Panc1 (cell line): Measurements from ENCODE around the gene TMEM19. TPM values are rescaled to one million over a fixed set of nuclear protein-coding genes. Genes with fewer than 3 reads are reported as not detected.
A peak's percentile ranks its signal among the peaks of the same experiment; 100 is the strongest.

ENCODE experiments used
- ATAC-seq: fragments of 200-7000 bp; cut with Tn5 transposase; 2 replicates; pipeline ENCODE4 v1.9.1; 2020; ENCODE audit warnings: mild to moderate bottlenecking, moderate library complexity
- BruUV-seq: library from RNA; stranded (reverse); fragments of 400-500 nt; replicated peaks from 2 replicates; lab custom pipeline; 2021; lab: Mats Ljungman, UMichigan
- CTCF ChIA-PET: fragments of 300-600 bp; sonication (Branson Sonifier 250); formaldehyde crosslinking; loops from one replicate; lab custom pipeline; 2022; ENCODE audit warnings: antibody characterized with exemption; lab: Charles Lee
- POLR2A ChIA-PET: fragments of 300-600 bp; sonication (Branson Sonifier 250); formaldehyde crosslinking; loops from one replicate; lab custom pipeline; 2022; ENCODE audit warnings: antibody characterized with exemption; lab: Charles Lee
- DNase-seq: peaks from one replicate; pipeline ENCODE4 v3.0.0-alpha.2; 2010; ENCODE audit warnings: low read depth, low spot score
- H3K27ac ChIP-seq: 2 replicates; pipeline ENCODE4 v1.5.1; 2011; ENCODE audit warnings: mild to moderate bottlenecking, low read length, inconsistent platforms
- H3K27me3 ChIP-seq: fragments of 200-500 bp; sonication (Bioruptor generic); 2 replicates; pipeline ENCODE4 v1.6.0; 2014; ENCODE audit warnings: low read length, inconsistent platforms; ENCODE audit not compliant: control insufficient read depth, insufficient read depth
- H3K36me3 ChIP-seq: fragments of 200-500 bp; sonication (Bioruptor generic); 2 replicates; pipeline ENCODE4 v1.5.1; 2014; ENCODE audit warnings: inconsistent platforms, mild to moderate bottlenecking, low read length, moderate library complexity; ENCODE audit not compliant: control insufficient read depth, insufficient read depth
- H3K4me1 ChIP-seq: 2 replicates; pipeline ENCODE4 v1.5.1; 2011; ENCODE audit warnings: inconsistent platforms, mild to moderate bottlenecking, low read length, moderate library complexity; ENCODE audit not compliant: control insufficient read depth, insufficient read depth
- H3K4me3 ChIP-seq, 2 experiments: 2 replicates each; pipeline ENCODE4 v1.5.1; 2011 to 2012; ENCODE audit warnings: low read depth in 2 of 2, low read length in 2 of 2, mild to moderate bottlenecking in 2 of 2, inconsistent platforms in 1 of 2, moderate library complexity in 1 of 2
- H3K9me3 ChIP-seq: fragments of 200-500 bp; sonication (Bioruptor generic); 2 replicates; pipeline ENCODE4 v1.5.1; 2014; ENCODE audit warnings: low read depth, mild to moderate bottlenecking, inconsistent platforms, low read length, moderate library complexity; ENCODE audit not compliant: control insufficient read depth, insufficient read depth
- POLR2AphosphoS5 ChIP-seq: IDR thresholded peaks from 2 replicates; pipeline ENCODE4 v1.6.1; 2012; ENCODE audit warnings: mild to moderate bottlenecking, low read depth, low read length, moderate library complexity
- SIN3A ChIP-seq: IDR thresholded peaks from 2 replicates; pipeline ENCODE4 v1.6.1; 2012; ENCODE audit warnings: low read depth, mild to moderate bottlenecking, low read length, moderate library complexity, borderline replicate concordance; ENCODE audit not compliant: insufficient read depth
- TCF7L2 ChIP-seq: IDR thresholded peaks from 2 replicates; pipeline ENCODE4 v1.6.1; 2011; ENCODE audit warnings: mild to moderate bottlenecking, low read depth, low read length, inconsistent platforms
- in situ Hi-C: cut with HindIII; loops from 2 replicates; pipeline ENCODE4 v1.10.0; 2016; ENCODE audit warnings: low sequenced_read_pairs, low pct_unique_long_range_greater_than_20kb
- intact Hi-C: fragments of 100-400 bp; cut with micrococcal nuclease; formaldehyde crosslinking; loops from one replicate; pipeline ENCODE4 v1.10.0; 2022; ENCODE audit not compliant: unreplicated experiment
- total RNA-seq: library from RNA; stranded (reverse); gene quantifications from one replicate; pipeline ENCODE4 v1.2.1, GENCODE V29; 2021; ENCODE audit not compliant: unreplicated experiment
- TF ChIP-seq, protein P1 (sequence below): fragments of 450-650 bp; IDR thresholded peaks from 2 replicates; pipeline ENCODE4 v1.5.1; 2017; ENCODE audit warnings: mild to moderate bottlenecking
- TF ChIP-seq, protein P2 (sequence below), 2 experiments: IDR thresholded peaks; 2 replicates each; pipeline ENCODE4 v1.6.1; 2011 to 2012; ENCODE audit warnings: low read depth in 2 of 2, control low read depth in 1 of 2, low read length in 1 of 2, mild to moderate bottlenecking in 1 of 2, moderate library complexity in 1 of 2; ENCODE audit not compliant: insufficient read depth in 1 of 2

The TMEM19 gene
- total RNA-seq, 1 experiment from 2014 or later: 72.8 TPM

DNA sequence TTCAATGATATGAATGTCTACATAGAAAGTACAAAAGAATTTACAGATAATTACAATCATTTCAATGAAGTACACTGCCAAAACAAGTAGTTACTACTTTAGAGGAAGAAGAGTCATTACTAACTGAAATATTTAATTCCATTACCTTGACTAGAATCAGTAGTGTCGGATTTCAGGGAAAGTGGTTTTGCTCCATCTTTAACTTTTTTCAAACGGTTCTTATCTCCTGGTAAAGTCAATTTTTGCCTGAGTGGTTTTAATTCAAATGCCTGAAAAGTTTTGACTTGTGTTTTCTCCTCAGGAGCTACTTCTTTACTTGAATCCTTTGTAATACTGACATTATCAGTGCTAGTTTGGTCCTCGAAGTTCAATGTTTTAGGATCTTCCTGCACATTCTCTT, 29.1 kb upstream of the TMEM19 start:
- Histone ChIP-seq H3K4me3 (no peak overlapping the region), H3K4me1 (peaks cover 7% of the 10 kb centered on the region; the same call in 1 of the 2 replicates), H3K27ac (no peak overlapping the region), H3K27me3 (no peaks in the 10 kb centered on the region), H3K9me3 (peaks cover 6% of the 10 kb centered on the region), H3K36me3 (peaks cover 39% of the 10 kb centered on the region)
- no TSS peak for BruUV-seq
- ATAC-seq (no peak), DNase-seq (no peak)
- in situ Hi-C loops: no loop called here
- ChIA-PET CTCF (no interaction called here), POLR2A (no interaction called here)
- intact Hi-C loops: no loop called here
- no peak for TF ChIP-seq TCF7L2
- TF ChIP-seq, protein P1, sequence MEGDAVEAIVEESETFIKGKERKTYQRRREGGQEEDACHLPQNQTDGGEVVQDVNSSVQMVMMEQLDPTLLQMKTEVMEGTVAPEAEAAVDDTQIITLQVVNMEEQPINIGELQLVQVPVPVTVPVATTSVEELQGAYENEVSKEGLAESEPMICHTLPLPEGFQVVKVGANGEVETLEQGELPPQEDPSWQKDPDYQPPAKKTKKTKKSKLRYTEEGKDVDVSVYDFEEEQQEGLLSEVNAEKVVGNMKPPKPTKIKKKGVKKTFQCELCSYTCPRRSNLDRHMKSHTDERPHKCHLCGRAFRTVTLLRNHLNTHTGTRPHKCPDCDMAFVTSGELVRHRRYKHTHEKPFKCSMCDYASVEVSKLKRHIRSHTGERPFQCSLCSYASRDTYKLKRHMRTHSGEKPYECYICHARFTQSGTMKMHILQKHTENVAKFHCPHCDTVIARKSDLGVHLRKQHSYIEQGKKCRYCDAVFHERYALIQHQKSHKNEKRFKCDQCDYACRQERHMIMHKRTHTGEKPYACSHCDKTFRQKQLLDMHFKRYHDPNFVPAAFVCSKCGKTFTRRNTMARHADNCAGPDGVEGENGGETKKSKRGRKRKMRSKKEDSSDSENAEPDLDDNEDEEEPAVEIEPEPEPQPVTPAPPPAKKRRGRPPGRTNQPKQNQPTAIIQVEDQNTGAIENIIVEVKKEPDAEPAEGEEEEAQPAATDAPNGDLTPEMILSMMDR: no peak
- TF ChIP-seq, protein P2, sequence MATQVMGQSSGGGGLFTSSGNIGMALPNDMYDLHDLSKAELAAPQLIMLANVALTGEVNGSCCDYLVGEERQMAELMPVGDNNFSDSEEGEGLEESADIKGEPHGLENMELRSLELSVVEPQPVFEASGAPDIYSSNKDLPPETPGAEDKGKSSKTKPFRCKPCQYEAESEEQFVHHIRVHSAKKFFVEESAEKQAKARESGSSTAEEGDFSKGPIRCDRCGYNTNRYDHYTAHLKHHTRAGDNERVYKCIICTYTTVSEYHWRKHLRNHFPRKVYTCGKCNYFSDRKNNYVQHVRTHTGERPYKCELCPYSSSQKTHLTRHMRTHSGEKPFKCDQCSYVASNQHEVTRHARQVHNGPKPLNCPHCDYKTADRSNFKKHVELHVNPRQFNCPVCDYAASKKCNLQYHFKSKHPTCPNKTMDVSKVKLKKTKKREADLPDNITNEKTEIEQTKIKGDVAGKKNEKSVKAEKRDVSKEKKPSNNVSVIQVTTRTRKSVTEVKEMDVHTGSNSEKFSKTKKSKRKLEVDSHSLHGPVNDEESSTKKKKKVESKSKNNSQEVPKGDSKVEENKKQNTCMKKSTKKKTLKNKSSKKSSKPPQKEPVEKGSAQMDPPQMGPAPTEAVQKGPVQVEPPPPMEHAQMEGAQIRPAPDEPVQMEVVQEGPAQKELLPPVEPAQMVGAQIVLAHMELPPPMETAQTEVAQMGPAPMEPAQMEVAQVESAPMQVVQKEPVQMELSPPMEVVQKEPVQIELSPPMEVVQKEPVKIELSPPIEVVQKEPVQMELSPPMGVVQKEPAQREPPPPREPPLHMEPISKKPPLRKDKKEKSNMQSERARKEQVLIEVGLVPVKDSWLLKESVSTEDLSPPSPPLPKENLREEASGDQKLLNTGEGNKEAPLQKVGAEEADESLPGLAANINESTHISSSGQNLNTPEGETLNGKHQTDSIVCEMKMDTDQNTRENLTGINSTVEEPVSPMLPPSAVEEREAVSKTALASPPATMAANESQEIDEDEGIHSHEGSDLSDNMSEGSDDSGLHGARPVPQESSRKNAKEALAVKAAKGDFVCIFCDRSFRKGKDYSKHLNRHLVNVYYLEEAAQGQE (IDR thresholded peaks at IDR 0.05; ENCODE audit: insufficient read depth in 1 of 2, low read depth in 2 of 2, low read length in 1 of 2): no peak
- TF ChIP-seq POLR2AphosphoS5: no peak
- TF ChIP-seq SIN3A: no peak

DNA sequence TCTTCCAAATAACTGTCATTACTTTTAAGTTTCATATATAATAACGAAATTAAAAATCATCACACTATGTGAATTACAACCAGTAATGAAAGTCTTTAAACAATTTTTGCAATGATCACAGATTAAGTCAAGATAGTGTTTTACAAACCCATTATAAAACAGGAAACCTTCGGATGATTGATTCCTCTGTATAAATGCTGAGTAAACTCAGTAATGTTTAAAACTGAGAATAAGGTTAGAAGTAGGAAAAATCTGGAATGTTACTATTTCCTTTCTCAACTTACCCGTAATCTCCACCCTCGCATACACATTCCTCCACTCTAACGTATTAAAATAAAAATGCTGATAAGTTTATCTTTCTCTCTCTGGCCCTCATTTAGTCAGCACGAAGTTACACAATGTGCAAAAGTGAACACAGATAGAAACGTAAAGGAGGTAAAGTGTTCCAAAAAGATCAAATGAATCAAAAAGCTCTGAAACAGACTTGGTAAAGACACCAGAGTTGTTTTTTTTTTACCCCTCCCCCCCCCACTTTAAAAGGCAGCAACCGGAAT, 23.8 kb upstream of the TMEM19 start:
- H3K27me3 ChIP-seq: no peaks in the 10 kb centered on the region
- no peak for TF ChIP-seq TCF7L2
- TF ChIP-seq, protein P2 (IDR thresholded peaks at IDR 0.05; ENCODE audit: insufficient read depth in 1 of 2, low read depth in 2 of 2, low read length in 1 of 2): no peak
- in situ Hi-C loops (no loop called here), intact Hi-C loops (no loop called here)
- H3K9me3 ChIP-seq: no peaks in the 10 kb centered on the region
- H3K36me3 ChIP-seq: peaks cover 26% of the 10 kb centered on the region
- no TSS peak for BruUV-seq
- DNase-seq (no peak), ATAC-seq (no peak)
- CTCF ChIA-PET: interaction anchor here (1.3 to 2.4 kb wide), 2 partner anchors 85 kb away, joined by 5 to 12 read pairs; no protein-coding TSS in a partner anchor
- H3K27ac ChIP-seq: peak overlapping the region; percentile 99
- H3K4me1 ChIP-seq: peaks cover 15% of the 10 kb centered on the region; the same call in 1 of the 2 replicates
- POLR2A ChIA-PET: no interaction called here
- peak overlapping the region; percentile 97 to 98 for H3K4me3 ChIP-seq
